Activated CD4-positive, alpha-beta T cell treated with anti-CD3 and anti-CD28 coated beads for 24 hours (primary cell): ENCODE measurements around the gene SMAD6.

Experiments used
- DNase-seq, 2 donors: peaks; one replicate each; pipeline ENCODE4 v3.0.0-alpha.2; 2020; ENCODE audit warnings: low read depth in 2 of 2

SMAD6 gene

GRCh38 chr15:66796343-66796742, 94.3 kb downstream of the SMAD6 start:
- DNase-seq: no peak

- no peak for DNase-seq
These were observed 95.9 kb downstream of the SMAD6 start for GRCh38 chr15:66797921-66798320.

- no peak for DNase-seq
These were observed 96.5 kb downstream of the SMAD6 start for GRCh38 chr15:66798426-66799061.

GRCh38 chr15:66799242-66799641, 97.2 kb downstream of the SMAD6 start:
- no peak for DNase-seq

GRCh38 chr15:66800584-66801235, 98.7 kb downstream of the SMAD6 start:
- no peak for DNase-seq

GRCh38 chr15:66801266-66801665, 99.2 kb downstream of the SMAD6 start:
- DNase-seq: no peak

- no peak for DNase-seq
These were observed 100.3 kb downstream of the SMAD6 start for GRCh38 chr15:66802025-66803001.

GRCh38 chr15:66803182-66803729, 101.2 kb downstream of the SMAD6 start:
- no peak for DNase-seq

- no peak for DNase-seq
These were observed 101.7 kb downstream of the SMAD6 start for GRCh38 chr15:66803749-66804148.

- no peak for DNase-seq
These were observed 103.3 kb downstream of the SMAD6 start for GRCh38 chr15:66805202-66805885.

- no peak for DNase-seq
These were observed 106.3 kb downstream of the SMAD6 start for GRCh38 chr15:66808181-66808824.

- DNase-seq: no peak
These were observed 107.6 kb downstream of the SMAD6 start for GRCh38 chr15:66809664-66810063.

- no peak for DNase-seq
These were observed 113.3 kb downstream of the SMAD6 start for GRCh38 chr15:66815318-66815717.

GRCh38 chr15:66816201-66816600, 114.2 kb downstream of the SMAD6 start:
- no peak for DNase-seq

GRCh38 chr15:66819084-66819483, 117.0 kb downstream of the SMAD6 start:
- no peak for DNase-seq

- DNase-seq: no peak
These were observed 118.6 kb downstream of the SMAD6 start for GRCh38 chr15:66820481-66821176.

- DNase-seq: no peak
These were observed 119.3 kb downstream of the SMAD6 start for GRCh38 chr15:66821307-66821706.

GRCh38 chr15:66822114-66822513, 120.1 kb downstream of the SMAD6 start:
- no peak for DNase-seq

GRCh38 chr15:66822576-66822975, 120.5 kb downstream of the SMAD6 start:
- DNase-seq: no peak

GRCh38 chr15:66823601-66824000, 121.6 kb downstream of the SMAD6 start:
- no peak for DNase-seq
